ENCODE results near the gene MAP3K20. TPM values are rescaled to one million over a fixed set of nuclear protein-coding genes. Genes with fewer than 3 reads are reported as not detected.
"Not testable (repeated sequence)": the region's sequence is repeated elsewhere in the genome, so short reads cannot be mapped to it uniquely, and the experiment has no call there.

MAP3K20 gene
- total RNA-seq, 2 experiments from 2014 or later = 15.6 to 16.0 TPM

GRCh38 chr2:173281898-173282297 lies 206.3 kb downstream of the MAP3K20 start:
- ATAC-seq; H3K4me3 Mint-ChIP-seq; H3K27me3 Mint-ChIP-seq (ENCODE audit: low read depth); H3K4me1 Mint-ChIP-seq (ENCODE audit: low read depth); H3K9me3 Mint-ChIP-seq (ENCODE audit: insufficient read depth); H3K36me3 Mint-ChIP-seq (ENCODE audit: low read depth); CTCF ChIA-PET; POLR2A ChIA-PET; DNase-seq; H3K27ac Mint-ChIP-seq: not testable (repeated sequence)

GRCh38 chr2:173282795-173283545 lies 207.3 kb downstream of the MAP3K20 start:
- no peak overlapping the region for H3K4me3 Mint-ChIP-seq
- no peaks in the 10 kb centered on the region for H3K4me1 Mint-ChIP-seq (ENCODE audit: low read depth)
- ATAC-seq = no peak
- no peak overlapping the region for H3K27ac Mint-ChIP-seq
- no peaks in the 10 kb centered on the region for H3K36me3 Mint-ChIP-seq (ENCODE audit: low read depth)
- H3K9me3 Mint-ChIP-seq (ENCODE audit: insufficient read depth) = no peaks in the 10 kb centered on the region
- ChIA-PET CTCF (interaction anchor here (1.0 to 1.2 kb wide), 2 partner anchors 69 to 87 kb away, joined by 3 read pairs; no protein-coding TSS in a partner anchor), POLR2A (no interaction called here)
- H3K27me3 Mint-ChIP-seq (ENCODE audit: low read depth) = peaks cover 5% of the 10 kb centered on the region
- DNase-seq = no peak

GRCh38 chr2:173286153-173286809 lies 210.6 kb downstream of the MAP3K20 start:
- POLR2A ChIA-PET = no interaction called here
- Mint-ChIP-seq H3K9me3 (ENCODE audit: insufficient read depth) (peaks cover 5% of the 10 kb centered on the region), H3K27me3 (ENCODE audit: low read depth) (no peaks in the 10 kb centered on the region), H3K36me3 (ENCODE audit: low read depth) (no peaks in the 10 kb centered on the region), H3K27ac (no peak overlapping the region), H3K4me1 (ENCODE audit: low read depth) (no peaks in the 10 kb centered on the region), H3K4me3 (no peak overlapping the region)
- no peak for ATAC-seq
- CTCF ChIA-PET = no interaction called here
- DNase-seq = no peak

GRCh38 chr2:173287594-173287993 lies 211.9 kb downstream of the MAP3K20 start:
- Mint-ChIP-seq H3K27me3 (ENCODE audit: low read depth) (peaks cover 2% of the 10 kb centered on the region), H3K9me3 (ENCODE audit: insufficient read depth) (peaks cover 5% of the 10 kb centered on the region), H3K27ac (no peak overlapping the region), H3K4me3 (no peak overlapping the region), H3K4me1 (ENCODE audit: low read depth) (no peaks in the 10 kb centered on the region), H3K36me3 (ENCODE audit: low read depth) (no peaks in the 10 kb centered on the region)
- POLR2A ChIA-PET = no interaction called here
- ATAC-seq (no peak), DNase-seq (no peak)
- CTCF ChIA-PET = no interaction called here

- Mint-ChIP-seq H3K36me3 (ENCODE audit: low read depth) (no peaks in the 10 kb centered on the region), H3K27ac (no peak overlapping the region), H3K9me3 (ENCODE audit: insufficient read depth) (peaks cover 5% of the 10 kb centered on the region), H3K27me3 (ENCODE audit: low read depth) (peaks cover 2% of the 10 kb centered on the region), H3K4me1 (ENCODE audit: low read depth) (no peaks in the 10 kb centered on the region), H3K4me3 (no peak overlapping the region)
- no peak for DNase-seq
- ChIA-PET POLR2A (no interaction called here), CTCF (no interaction called here)
- ATAC-seq = no peak
These were observed 212.9 kb downstream of the MAP3K20 start for GRCh38 chr2:173288561-173288960.

GRCh38 chr2:173290046-173290445 lies 214.4 kb downstream of the MAP3K20 start:
- Mint-ChIP-seq H3K4me1 (ENCODE audit: low read depth) (no peaks in the 10 kb centered on the region), H3K27ac (no peak overlapping the region), H3K9me3 (ENCODE audit: insufficient read depth) (peaks cover 7% of the 10 kb centered on the region), H3K27me3 (ENCODE audit: low read depth) (peaks cover 2% of the 10 kb centered on the region), H3K4me3 (no peak overlapping the region), H3K36me3 (ENCODE audit: low read depth) (no peaks in the 10 kb centered on the region)
- POLR2A ChIA-PET = interaction anchor here (0.6 kb wide), 1 partner anchor 25 kb away, joined by 3 read pairs; no protein-coding TSS in a partner anchor
- ATAC-seq (no peak), DNase-seq (no peak)
- CTCF ChIA-PET = no interaction called here

GRCh38 chr2:173290518-173290917 lies 214.9 kb downstream of the MAP3K20 start:
- CTCF ChIA-PET = no interaction called here
- H3K4me1 Mint-ChIP-seq (ENCODE audit: low read depth) = no peaks in the 10 kb centered on the region

GRCh38 chr2:173291412-173291811 lies 215.8 kb downstream of the MAP3K20 start:
- peaks cover 12% of the 10 kb centered on the region for H3K9me3 Mint-ChIP-seq (ENCODE audit: insufficient read depth)
- no peaks in the 10 kb centered on the region for H3K36me3 Mint-ChIP-seq (ENCODE audit: low read depth)
- no peak overlapping the region for H3K27ac Mint-ChIP-seq
- peaks cover 2% of the 10 kb centered on the region for H3K4me1 Mint-ChIP-seq (ENCODE audit: low read depth)
- H3K27me3 Mint-ChIP-seq (ENCODE audit: low read depth) = peaks cover 2% of the 10 kb centered on the region
- DNase-seq (no peak), ATAC-seq (no peak)
- CTCF ChIA-PET = no interaction called here
- H3K4me3 Mint-ChIP-seq = no peak overlapping the region
- POLR2A ChIA-PET = no interaction called here

More at GRCh38 chr2:173290518-173290917, 214.9 kb downstream of the MAP3K20 start:
- Mint-ChIP-seq H3K4me3 (no peak overlapping the region), H3K9me3 (ENCODE audit: insufficient read depth) (peaks cover 12% of the 10 kb centered on the region), H3K27ac (no peak overlapping the region), H3K36me3 (ENCODE audit: low read depth) (no peaks in the 10 kb centered on the region), H3K27me3 (ENCODE audit: low read depth) (peaks cover 2% of the 10 kb centered on the region)
- POLR2A ChIA-PET = no interaction called here
- ATAC-seq = no peak
- DNase-seq = no peak

- H3K9me3 Mint-ChIP-seq (ENCODE audit: insufficient read depth) = peaks cover 38% of the 10 kb centered on the region
- H3K36me3 Mint-ChIP-seq (ENCODE audit: low read depth) = peaks cover 2% of the 10 kb centered on the region
- ATAC-seq (no peak), DNase-seq (no peak)
- ChIA-PET POLR2A (no interaction called here), CTCF (no interaction called here)
- no peak overlapping the region for H3K27ac Mint-ChIP-seq
- H3K27me3 Mint-ChIP-seq (ENCODE audit: low read depth) = peaks cover 2% of the 10 kb centered on the region
- H3K4me3 Mint-ChIP-seq = no peak overlapping the region
- H3K4me1 Mint-ChIP-seq (ENCODE audit: low read depth) = peaks cover 2% of the 10 kb centered on the region
These were observed 220.6 kb downstream of the MAP3K20 start for GRCh38 chr2:173296235-173296634.

GRCh38 chr2:173298536-173299097 lies 223.0 kb downstream of the MAP3K20 start:
- Mint-ChIP-seq H3K36me3 (ENCODE audit: low read depth) (peaks cover 3% of the 10 kb centered on the region), H3K9me3 (ENCODE audit: insufficient read depth) (peaks cover 38% of the 10 kb centered on the region), H3K4me1 (ENCODE audit: low read depth) (peaks cover 2% of the 10 kb centered on the region), H3K27ac (no peak overlapping the region), H3K27me3 (ENCODE audit: low read depth) (no peaks in the 10 kb centered on the region), H3K4me3 (no peak overlapping the region)
- POLR2A ChIA-PET = no interaction called here
- no peak for DNase-seq
- CTCF ChIA-PET = interaction anchor here (0.5 kb wide), 1 partner anchor 48 kb away, joined by 3 read pairs; no protein-coding TSS in a partner anchor
- no peak for ATAC-seq

GRCh38 chr2:173299764-173300163 lies 224.1 kb downstream of the MAP3K20 start:
- Mint-ChIP-seq H3K27ac (no peak overlapping the region), H3K4me1 (ENCODE audit: low read depth) (peaks cover 2% of the 10 kb centered on the region), H3K4me3 (no peak overlapping the region), H3K27me3 (ENCODE audit: low read depth) (no peaks in the 10 kb centered on the region), H3K36me3 (ENCODE audit: low read depth) (peaks cover 3% of the 10 kb centered on the region), H3K9me3 (ENCODE audit: insufficient read depth) (peaks cover 38% of the 10 kb centered on the region)
- DNase-seq = no peak
- no peak for ATAC-seq
- CTCF ChIA-PET = no interaction called here
- POLR2A ChIA-PET = no interaction called here

GRCh38 chr2:173300458-173300857 lies 224.8 kb downstream of the MAP3K20 start:
- H3K4me1 Mint-ChIP-seq (ENCODE audit: low read depth) = peaks cover 2% of the 10 kb centered on the region
- H3K36me3 Mint-ChIP-seq (ENCODE audit: low read depth) = peaks cover 3% of the 10 kb centered on the region
- CTCF ChIA-PET = interaction anchor here (0.6 kb wide), 1 partner anchor 12 kb away, joined by 3 read pairs; no protein-coding TSS in a partner anchor
- H3K27me3 Mint-ChIP-seq (ENCODE audit: low read depth) = no peaks in the 10 kb centered on the region
- no peak overlapping the region for H3K4me3 Mint-ChIP-seq
- DNase-seq = no peak
- H3K9me3 Mint-ChIP-seq (ENCODE audit: insufficient read depth) = peaks cover 32% of the 10 kb centered on the region
- ATAC-seq = no peak
- POLR2A ChIA-PET = no interaction called here
- H3K27ac Mint-ChIP-seq = no peak overlapping the region

Measured in activated CD8-positive, alpha-beta T cell treated with anti-CD3 and anti-CD28 coated beads, Interleukin-2, amount 10 ng/mL, durations not matched to agents 7 days and 5 days (primary cell).